ENCODE data around the gene SCUBE1.

SCUBE1 gene

DNA sequence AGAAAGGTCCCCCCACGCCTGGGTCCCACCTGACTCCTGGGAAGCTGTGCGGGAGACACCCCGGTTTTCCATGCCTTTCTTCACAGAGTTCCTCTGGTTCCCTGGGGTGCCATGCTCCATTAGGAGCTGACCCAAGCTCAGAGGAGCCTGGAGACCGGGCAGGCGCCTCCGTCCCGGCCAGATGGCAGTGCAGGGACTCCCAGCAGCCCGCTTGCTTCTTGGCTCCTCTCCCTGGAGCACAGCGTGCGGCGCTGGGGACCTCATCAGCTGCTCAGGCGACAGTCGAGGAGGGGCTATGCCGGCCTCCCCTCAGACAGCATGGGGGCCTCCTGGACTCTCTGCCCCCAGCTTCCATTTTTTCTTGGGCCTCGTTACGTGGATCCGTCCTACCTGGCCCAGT is 143.1 kb downstream of the SCUBE1 start:
- Histone ChIP-seq H3K9me3 (ENCODE audit: insufficient read depth, low read depth, low read length) (no peaks in the 10 kb centered on the region), H3K9ac (ENCODE audit: low read depth, low read length, poor library complexity, severe bottlenecking) (no peak overlapping the region)
- TF ChIP-seq, protein P1, sequence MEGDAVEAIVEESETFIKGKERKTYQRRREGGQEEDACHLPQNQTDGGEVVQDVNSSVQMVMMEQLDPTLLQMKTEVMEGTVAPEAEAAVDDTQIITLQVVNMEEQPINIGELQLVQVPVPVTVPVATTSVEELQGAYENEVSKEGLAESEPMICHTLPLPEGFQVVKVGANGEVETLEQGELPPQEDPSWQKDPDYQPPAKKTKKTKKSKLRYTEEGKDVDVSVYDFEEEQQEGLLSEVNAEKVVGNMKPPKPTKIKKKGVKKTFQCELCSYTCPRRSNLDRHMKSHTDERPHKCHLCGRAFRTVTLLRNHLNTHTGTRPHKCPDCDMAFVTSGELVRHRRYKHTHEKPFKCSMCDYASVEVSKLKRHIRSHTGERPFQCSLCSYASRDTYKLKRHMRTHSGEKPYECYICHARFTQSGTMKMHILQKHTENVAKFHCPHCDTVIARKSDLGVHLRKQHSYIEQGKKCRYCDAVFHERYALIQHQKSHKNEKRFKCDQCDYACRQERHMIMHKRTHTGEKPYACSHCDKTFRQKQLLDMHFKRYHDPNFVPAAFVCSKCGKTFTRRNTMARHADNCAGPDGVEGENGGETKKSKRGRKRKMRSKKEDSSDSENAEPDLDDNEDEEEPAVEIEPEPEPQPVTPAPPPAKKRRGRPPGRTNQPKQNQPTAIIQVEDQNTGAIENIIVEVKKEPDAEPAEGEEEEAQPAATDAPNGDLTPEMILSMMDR (conservative IDR thresholded peaks at IDR 0.05; ENCODE audit: low read length): no peak
- TF ChIP-seq EZH2phosphoT487 (IDR thresholded peaks at IDR 0.05; ENCODE audit: borderline replicate concordance): no peak

GRCh38 chr22:43199541-43199940 is 143.6 kb downstream of the SCUBE1 start:
- no peaks in the 10 kb centered on the region for H3K36me3 ChIP-seq (ENCODE audit: insufficient read depth, low read length)
- H3K79me2 ChIP-seq (ENCODE audit: insufficient read depth, low read length): no peaks in the 10 kb centered on the region
- TF ChIP-seq EZH2phosphoT487 (IDR thresholded peaks at IDR 0.05; ENCODE audit: borderline replicate concordance): no peak
- TF ChIP-seq, protein P1 (conservative IDR thresholded peaks at IDR 0.05; ENCODE audit: low read length): no peak
- no peaks in the 10 kb centered on the region for H3K9me2 ChIP-seq (replicated peaks; ENCODE audit: low read depth, low read length)
- H2AFZ ChIP-seq (ENCODE audit: low read length): no peak overlapping the region
- H3K9me3 ChIP-seq (ENCODE audit: insufficient read depth, low read depth, low read length): no peaks in the 10 kb centered on the region
- no peak overlapping the region for H3K9ac ChIP-seq (ENCODE audit: low read depth, low read length, poor library complexity, severe bottlenecking)
- H4K20me1 ChIP-seq (ENCODE audit: insufficient read depth, low read length, poor library complexity, severe bottlenecking): no peaks in the 10 kb centered on the region
- H3K4me2 ChIP-seq (ENCODE audit: low read depth, low read length, poor library complexity, severe bottlenecking): no peak overlapping the region
- H3K27me3 ChIP-seq (ENCODE audit: insufficient read depth, low read length, poor library complexity, severe bottlenecking): no peaks in the 10 kb centered on the region
- H3K4me1 ChIP-seq (ENCODE audit: insufficient read depth, low read length, poor library complexity, severe bottlenecking): no peaks in the 10 kb centered on the region
- H3K4me3 ChIP-seq (ENCODE audit: low read length, poor library complexity, severe bottlenecking): no peak overlapping the region
- no peaks in the 10 kb centered on the region for H3F3A ChIP-seq (ENCODE audit: low read depth)

More for the DNA sequence above, 143.1 kb downstream of the SCUBE1 start:
- H2AFZ ChIP-seq (ENCODE audit: low read length): no peak overlapping the region
- H3K79me2 ChIP-seq (ENCODE audit: insufficient read depth, low read length): no peaks in the 10 kb centered on the region
- no peak overlapping the region for H3K4me2 ChIP-seq (ENCODE audit: low read depth, low read length, poor library complexity, severe bottlenecking)
- no peaks in the 10 kb centered on the region for H4K20me1 ChIP-seq (ENCODE audit: insufficient read depth, low read length, poor library complexity, severe bottlenecking)
- no peaks in the 10 kb centered on the region for H3K36me3 ChIP-seq (ENCODE audit: insufficient read depth, low read length)
- H3K4me3 ChIP-seq (ENCODE audit: low read length, poor library complexity, severe bottlenecking): no peak overlapping the region
- no peaks in the 10 kb centered on the region for H3F3A ChIP-seq (ENCODE audit: low read depth)
- no peaks in the 10 kb centered on the region for H3K27me3 ChIP-seq (ENCODE audit: insufficient read depth, low read length, poor library complexity, severe bottlenecking)
- H3K9me2 ChIP-seq (replicated peaks; ENCODE audit: low read depth, low read length): no peaks in the 10 kb centered on the region
- no peaks in the 10 kb centered on the region for H3K4me1 ChIP-seq (ENCODE audit: insufficient read depth, low read length, poor library complexity, severe bottlenecking)

DNA sequence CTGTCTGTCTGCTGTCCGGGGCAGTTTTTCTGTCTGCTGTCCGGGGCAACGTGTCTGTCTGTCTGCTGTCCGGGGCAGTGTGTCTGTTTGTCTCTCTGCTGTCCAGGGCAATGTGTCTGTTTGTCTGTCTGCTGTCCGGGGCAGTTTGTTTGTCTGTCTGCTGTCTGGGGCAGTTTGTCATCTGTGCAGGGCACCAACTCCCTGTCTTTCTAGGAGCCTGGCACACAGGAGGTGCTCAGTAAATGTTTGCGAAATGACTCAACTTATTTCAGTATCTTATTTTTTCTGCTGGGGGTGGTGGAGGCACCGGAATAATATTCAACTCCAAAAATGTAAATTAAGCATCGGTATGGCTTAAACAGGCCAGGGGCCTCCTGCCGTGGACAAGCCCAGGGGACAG is 144.2 kb downstream of the SCUBE1 start:
- Histone ChIP-seq H3K27me3 (ENCODE audit: insufficient read depth, low read length, poor library complexity, severe bottlenecking) (no peaks in the 10 kb centered on the region), H3K36me3 (ENCODE audit: insufficient read depth, low read length) (no peaks in the 10 kb centered on the region), H3K4me2 (ENCODE audit: low read depth, low read length, poor library complexity, severe bottlenecking) (no peak overlapping the region), H3K9me2 (replicated peaks; ENCODE audit: low read depth, low read length) (no peaks in the 10 kb centered on the region), H3K79me2 (ENCODE audit: insufficient read depth, low read length) (no peaks in the 10 kb centered on the region), H3K4me1 (ENCODE audit: insufficient read depth, low read length, poor library complexity, severe bottlenecking) (no peaks in the 10 kb centered on the region), H3K4me3 (ENCODE audit: low read length, poor library complexity, severe bottlenecking) (no peak overlapping the region), H3F3A (ENCODE audit: low read depth) (no peaks in the 10 kb centered on the region), H2AFZ (ENCODE audit: low read length) (no peak overlapping the region), H4K20me1 (ENCODE audit: insufficient read depth, low read length, poor library complexity, severe bottlenecking) (no peaks in the 10 kb centered on the region), H3K9me3 (ENCODE audit: insufficient read depth, low read depth, low read length) (no peaks in the 10 kb centered on the region), H3K9ac (ENCODE audit: low read depth, low read length, poor library complexity, severe bottlenecking) (no peak overlapping the region)
- no peak for TF ChIP-seq EZH2phosphoT487 (IDR thresholded peaks at IDR 0.05; ENCODE audit: borderline replicate concordance)
- TF ChIP-seq, protein P1 (conservative IDR thresholded peaks at IDR 0.05; ENCODE audit: low read length): no peak

All from Loucy (cell line).